Astrocyte (in vitro differentiated cells and primary cell): ENCODE data around the gene KLK12. TPM values are rescaled to one million over a fixed set of nuclear protein-coding genes. Genes with fewer than 3 reads are reported as not detected.

ENCODE experiments used
- DNase-seq: peaks from one replicate; pipeline ENCODE4 v3.0.0-alpha.2; 2010; ENCODE audit warnings: low read depth
- FAIRE-seq: peaks from 2 replicates; lab custom pipeline; 2011; peaks lifted over from hg19 to GRCh38; lab: Jason Lieb, UNC
- H2AFZ ChIP-seq: 2 replicates; pipeline ENCODE4 v1.6.0; 2012; ENCODE audit warnings: low read depth, low read length, inconsistent platforms
- H3K27ac ChIP-seq: 2 replicates; pipeline ENCODE4 v1.5.1; 2011; ENCODE audit warnings: low read depth, low read length, inconsistent platforms
- H3K27me3 ChIP-seq: 2 replicates; pipeline ENCODE4 v1.6.0; 2011; ENCODE audit warnings: low read length, inconsistent platforms; ENCODE audit not compliant: insufficient read depth
- H3K36me3 ChIP-seq: 2 replicates; pipeline ENCODE4 v1.5.1; 2011; ENCODE audit warnings: low read length, inconsistent platforms; ENCODE audit not compliant: insufficient read depth
- H3K4me1 ChIP-seq: 2 replicates; pipeline ENCODE4 v1.5.1; 2011; ENCODE audit warnings: low read length, inconsistent platforms; ENCODE audit not compliant: insufficient read depth
- H3K4me2 ChIP-seq: 2 replicates; pipeline ENCODE4 v1.6.0; 2012; ENCODE audit warnings: low read length, inconsistent platforms
- H3K4me3 ChIP-seq: 2 replicates; pipeline ENCODE4 v1.5.1; 2011; ENCODE audit warnings: low read depth, mild to moderate bottlenecking, low read length, inconsistent platforms; ENCODE audit not compliant: insufficient read depth
- H3K79me2 ChIP-seq: 2 replicates; pipeline ENCODE4 v1.6.0; 2012; ENCODE audit warnings: mild to moderate bottlenecking, low read length, inconsistent platforms; ENCODE audit not compliant: insufficient read depth
- H3K9ac ChIP-seq: 2 replicates; pipeline ENCODE4 v1.6.0; 2012; ENCODE audit warnings: mild to moderate bottlenecking, low read length, inconsistent platforms
- H3K9me3 ChIP-seq: 2 replicates; pipeline ENCODE4 v1.5.1; 2012; ENCODE audit warnings: low read depth, mild to moderate bottlenecking, low read length, inconsistent platforms; ENCODE audit not compliant: insufficient read depth
- H4K20me1 ChIP-seq: 2 replicates; pipeline ENCODE4 v1.6.0; 2012; ENCODE audit warnings: low read length, inconsistent platforms; ENCODE audit not compliant: insufficient read depth
- H3K27ac Mint-ChIP-seq: one replicate; pipeline ENCODE4 v1.8.0; 2021; ENCODE audit warnings: mild to moderate bottlenecking, mixed read lengths; ENCODE audit not compliant: unreplicated experiment
- H3K27me3 Mint-ChIP-seq: one replicate; pipeline ENCODE4 v1.8.0; 2021; ENCODE audit warnings: low read depth, mixed read lengths; ENCODE audit not compliant: unreplicated experiment
- H3K36me3 Mint-ChIP-seq: one replicate; pipeline ENCODE4 v1.8.0; 2021; ENCODE audit warnings: low read depth, mixed read lengths; ENCODE audit not compliant: unreplicated experiment
- H3K4me1 Mint-ChIP-seq: one replicate; pipeline ENCODE4 v1.8.0; 2021; ENCODE audit warnings: low read depth, mixed read lengths; ENCODE audit not compliant: unreplicated experiment
- H3K4me3 Mint-ChIP-seq: one replicate; pipeline ENCODE4 v1.8.0; 2021; ENCODE audit warnings: mild to moderate bottlenecking, moderate library complexity, mixed read lengths; ENCODE audit not compliant: unreplicated experiment
- H3K9me3 Mint-ChIP-seq: one replicate; pipeline ENCODE4 v1.8.0; 2021; ENCODE audit warnings: mild to moderate bottlenecking, mixed read lengths; ENCODE audit not compliant: unreplicated experiment
- EZH2 ChIP-seq: IDR thresholded peaks from 2 replicates; pipeline ENCODE4 v1.6.1; 2012; ENCODE audit warnings: mild to moderate bottlenecking, low read length, inconsistent platforms; ENCODE audit not compliant: insufficient read depth
- total RNA-seq: library from RNA; stranded (reverse); gene quantifications from 2 replicates; pipeline ENCODE4 v1.2.1, GENCODE V29; 2021
- TF ChIP-seq, protein P1 (sequence below): IDR thresholded peaks from 2 replicates; pipeline ENCODE4 v1.5.1; 2011; ENCODE audit warnings: low read depth, mild to moderate bottlenecking, inconsistent platforms, low read length, moderate library complexity; ENCODE audit not compliant: insufficient read depth

Gene KLK12
- total RNA-seq, 1 donor from 2014 or later = not detected

- Histone ChIP-seq H3K27ac (no peak overlapping the region), H3K36me3 (no peaks in the 10 kb centered on the region), H3K9ac (no peak overlapping the region), H3K9me3 (no peaks in the 10 kb centered on the region), H4K20me1 (no peaks in the 10 kb centered on the region), H3K79me2 (no peaks in the 10 kb centered on the region), H3K4me1 (no peaks in the 10 kb centered on the region), H3K27me3 (no peaks in the 10 kb centered on the region), H3K4me2 (no peak overlapping the region), H3K4me3 (no peak overlapping the region), H2AFZ (no peak overlapping the region)
- no peak for FAIRE-seq
- peaks cover 13% of the 10 kb centered on the region for H3K9me3 Mint-ChIP-seq
- DNase-seq = no peak
- peak overlapping the region; percentile 66 for H3K4me3 Mint-ChIP-seq
- peaks cover 31% of the 10 kb centered on the region for H3K27me3 Mint-ChIP-seq
- H3K36me3 Mint-ChIP-seq = no peaks in the 10 kb centered on the region
- no peak for TF ChIP-seq EZH2
- TF ChIP-seq, protein P1, sequence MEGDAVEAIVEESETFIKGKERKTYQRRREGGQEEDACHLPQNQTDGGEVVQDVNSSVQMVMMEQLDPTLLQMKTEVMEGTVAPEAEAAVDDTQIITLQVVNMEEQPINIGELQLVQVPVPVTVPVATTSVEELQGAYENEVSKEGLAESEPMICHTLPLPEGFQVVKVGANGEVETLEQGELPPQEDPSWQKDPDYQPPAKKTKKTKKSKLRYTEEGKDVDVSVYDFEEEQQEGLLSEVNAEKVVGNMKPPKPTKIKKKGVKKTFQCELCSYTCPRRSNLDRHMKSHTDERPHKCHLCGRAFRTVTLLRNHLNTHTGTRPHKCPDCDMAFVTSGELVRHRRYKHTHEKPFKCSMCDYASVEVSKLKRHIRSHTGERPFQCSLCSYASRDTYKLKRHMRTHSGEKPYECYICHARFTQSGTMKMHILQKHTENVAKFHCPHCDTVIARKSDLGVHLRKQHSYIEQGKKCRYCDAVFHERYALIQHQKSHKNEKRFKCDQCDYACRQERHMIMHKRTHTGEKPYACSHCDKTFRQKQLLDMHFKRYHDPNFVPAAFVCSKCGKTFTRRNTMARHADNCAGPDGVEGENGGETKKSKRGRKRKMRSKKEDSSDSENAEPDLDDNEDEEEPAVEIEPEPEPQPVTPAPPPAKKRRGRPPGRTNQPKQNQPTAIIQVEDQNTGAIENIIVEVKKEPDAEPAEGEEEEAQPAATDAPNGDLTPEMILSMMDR = no peak
- H3K4me1 Mint-ChIP-seq = no peaks in the 10 kb centered on the region
- no peak overlapping the region for H3K27ac Mint-ChIP-seq
Observed at GRCh38 chr19:51065221-51065960, 30.6 kb upstream of the KLK12 start.

- no peaks in the 10 kb centered on the region for H3K79me2 ChIP-seq
- Mint-ChIP-seq H3K36me3 (no peaks in the 10 kb centered on the region), H3K4me1 (no peaks in the 10 kb centered on the region), H3K27ac (no peak within 1 kb of the TSS), H3K27me3 (peaks cover 31% of the 10 kb centered on the region), H3K9me3 (peaks cover 13% of the 10 kb centered on the region), H3K4me3 (peak within 1 kb of the TSS; percentile 66)
- DNase-seq (no peak), FAIRE-seq (no peak)
- H3K9ac ChIP-seq = no peak within 1 kb of the TSS
- TF ChIP-seq, protein P1 = no peak
- TF ChIP-seq EZH2 = no peak
- H3K27ac ChIP-seq = no peak within 1 kb of the TSS
- H3K4me2 ChIP-seq = no peak within 1 kb of the TSS
- no peak within 1 kb of the TSS for H3K4me3 ChIP-seq
- no peaks in the 10 kb centered on the region for H3K27me3 ChIP-seq
- H3K9me3 ChIP-seq = no peaks in the 10 kb centered on the region
- H3K36me3 ChIP-seq = no peaks in the 10 kb centered on the region
- no peaks in the 10 kb centered on the region for H4K20me1 ChIP-seq
- no peak within 1 kb of the TSS for H2AFZ ChIP-seq
- no peaks in the 10 kb centered on the region for H3K4me1 ChIP-seq
Observed at GRCh38 chr19:51064534-51065220, 29.9 kb upstream of the KLK12 start, which contains the start of gene KLK13. Gene KLK13 (minus strand): TSS chr19:51065092. CDS start chr19:51065067, 25 bp downstream.

DNA sequence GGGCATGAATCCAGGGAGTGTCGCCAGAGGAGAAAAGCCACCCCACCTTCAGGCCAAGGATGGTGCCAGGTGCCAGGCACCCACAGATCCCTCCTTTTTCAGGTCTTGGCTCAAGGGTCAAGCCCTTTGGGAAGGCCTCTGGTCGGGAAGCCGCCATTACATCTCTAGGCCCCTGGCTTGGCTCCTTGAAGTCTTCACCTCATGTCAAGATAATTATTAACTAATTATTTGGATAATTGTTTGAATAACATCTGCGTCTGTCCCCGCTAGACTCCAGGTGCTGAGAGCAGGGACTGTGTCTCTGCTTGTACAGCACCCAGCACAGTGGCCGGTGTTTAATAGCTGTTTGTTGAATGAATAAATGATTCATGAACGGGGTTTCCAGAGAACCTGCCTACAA is 28.9 kb upstream of the KLK12 start:
- no peaks in the 10 kb centered on the region for H3K9me3 ChIP-seq
- H3K9ac ChIP-seq = no peak overlapping the region
- no peak for DNase-seq
- H3K4me3 ChIP-seq = no peak overlapping the region
- H3K36me3 Mint-ChIP-seq = no peaks in the 10 kb centered on the region
- H3K9me3 Mint-ChIP-seq = peaks cover 13% of the 10 kb centered on the region
- H3K27me3 ChIP-seq = no peaks in the 10 kb centered on the region
- H3K4me1 ChIP-seq = no peaks in the 10 kb centered on the region
- H3K27ac Mint-ChIP-seq = no peak overlapping the region
- H3K27me3 Mint-ChIP-seq = peaks cover 31% of the 10 kb centered on the region
- no peaks in the 10 kb centered on the region for H4K20me1 ChIP-seq
- FAIRE-seq = no peak
- H2AFZ ChIP-seq = no peak overlapping the region
- H3K79me2 ChIP-seq = no peaks in the 10 kb centered on the region
- no peak for TF ChIP-seq EZH2
- TF ChIP-seq, protein P1 = no peak
- no peak overlapping the region for H3K4me3 Mint-ChIP-seq
- H3K36me3 ChIP-seq = no peaks in the 10 kb centered on the region
- H3K4me2 ChIP-seq = no peak overlapping the region
- H3K4me1 Mint-ChIP-seq = no peaks in the 10 kb centered on the region
- no peak overlapping the region for H3K27ac ChIP-seq
